Keratinocyte (primary cell): Measurements from ENCODE around the gene ITGB3.

Experiments
- EZH2 ChIP-seq: IDR thresholded peaks from one replicate; pipeline ENCODE4 v1.6.1; 2012; ENCODE audit warnings: inconsistent platforms, mild to moderate bottlenecking, low read length, moderate library complexity
- TF ChIP-seq, protein P1 (sequence below), 3 experiments: IDR thresholded peaks in 1 of 3; conservative IDR thresholded peaks in 1 of 3; optimal IDR thresholded peaks in 1 of 3; 2 replicates in 2 of 3; 3 replicates in 1 of 3; pipeline versions ENCODE3 to v1.5.1; 2011; ENCODE audit warnings: low read length in 3 of 3, mild to moderate bottlenecking in 3 of 3, moderate library complexity in 2 of 3, control low read depth in 1 of 3, inconsistent platforms in 1 of 3; ENCODE audit not compliant: insufficient read depth in 2 of 3; ENCODE audit errors: extremely low read depth in 1 of 3

DNA sequence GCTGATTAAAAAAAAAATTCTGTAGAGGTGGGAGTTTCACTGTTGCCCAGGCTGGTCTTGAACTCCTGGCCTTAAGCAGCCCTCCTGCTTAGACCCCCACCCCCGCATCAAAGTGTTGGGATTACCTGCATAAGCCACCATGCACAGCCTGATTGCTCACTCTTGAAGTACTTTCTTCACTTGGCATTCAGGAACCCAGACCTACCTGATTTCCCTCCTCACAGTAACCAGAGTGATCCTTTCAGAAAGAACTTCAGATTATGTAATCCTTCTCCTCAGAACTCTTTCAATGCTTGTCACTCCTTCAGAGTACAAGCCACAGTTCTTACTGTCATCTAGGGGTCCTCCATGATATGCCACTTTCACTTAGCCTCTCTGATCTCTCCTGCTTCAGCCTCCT lies 71.5 kb downstream of the ITGB3 start:
- TF ChIP-seq, protein P1, sequence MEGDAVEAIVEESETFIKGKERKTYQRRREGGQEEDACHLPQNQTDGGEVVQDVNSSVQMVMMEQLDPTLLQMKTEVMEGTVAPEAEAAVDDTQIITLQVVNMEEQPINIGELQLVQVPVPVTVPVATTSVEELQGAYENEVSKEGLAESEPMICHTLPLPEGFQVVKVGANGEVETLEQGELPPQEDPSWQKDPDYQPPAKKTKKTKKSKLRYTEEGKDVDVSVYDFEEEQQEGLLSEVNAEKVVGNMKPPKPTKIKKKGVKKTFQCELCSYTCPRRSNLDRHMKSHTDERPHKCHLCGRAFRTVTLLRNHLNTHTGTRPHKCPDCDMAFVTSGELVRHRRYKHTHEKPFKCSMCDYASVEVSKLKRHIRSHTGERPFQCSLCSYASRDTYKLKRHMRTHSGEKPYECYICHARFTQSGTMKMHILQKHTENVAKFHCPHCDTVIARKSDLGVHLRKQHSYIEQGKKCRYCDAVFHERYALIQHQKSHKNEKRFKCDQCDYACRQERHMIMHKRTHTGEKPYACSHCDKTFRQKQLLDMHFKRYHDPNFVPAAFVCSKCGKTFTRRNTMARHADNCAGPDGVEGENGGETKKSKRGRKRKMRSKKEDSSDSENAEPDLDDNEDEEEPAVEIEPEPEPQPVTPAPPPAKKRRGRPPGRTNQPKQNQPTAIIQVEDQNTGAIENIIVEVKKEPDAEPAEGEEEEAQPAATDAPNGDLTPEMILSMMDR (optimal IDR thresholded peaks at IDR 0.05 in 1 of 3, IDR thresholded peaks at IDR 0.05 in 1 of 3, conservative IDR thresholded peaks at IDR 0.05 in 1 of 3; ENCODE audit: extremely low read depth in 1 of 3, insufficient read depth in 2 of 3, low read length in 3 of 3), result no peak
- TF ChIP-seq EZH2, result no peak
